ENCODE measurements around the gene PRRT2.
"Not testable (repeated sequence)": the region's sequence is repeated elsewhere in the genome, so short reads cannot be mapped to it uniquely, and the experiment has no call there.

The PRRT2 gene

DNA sequence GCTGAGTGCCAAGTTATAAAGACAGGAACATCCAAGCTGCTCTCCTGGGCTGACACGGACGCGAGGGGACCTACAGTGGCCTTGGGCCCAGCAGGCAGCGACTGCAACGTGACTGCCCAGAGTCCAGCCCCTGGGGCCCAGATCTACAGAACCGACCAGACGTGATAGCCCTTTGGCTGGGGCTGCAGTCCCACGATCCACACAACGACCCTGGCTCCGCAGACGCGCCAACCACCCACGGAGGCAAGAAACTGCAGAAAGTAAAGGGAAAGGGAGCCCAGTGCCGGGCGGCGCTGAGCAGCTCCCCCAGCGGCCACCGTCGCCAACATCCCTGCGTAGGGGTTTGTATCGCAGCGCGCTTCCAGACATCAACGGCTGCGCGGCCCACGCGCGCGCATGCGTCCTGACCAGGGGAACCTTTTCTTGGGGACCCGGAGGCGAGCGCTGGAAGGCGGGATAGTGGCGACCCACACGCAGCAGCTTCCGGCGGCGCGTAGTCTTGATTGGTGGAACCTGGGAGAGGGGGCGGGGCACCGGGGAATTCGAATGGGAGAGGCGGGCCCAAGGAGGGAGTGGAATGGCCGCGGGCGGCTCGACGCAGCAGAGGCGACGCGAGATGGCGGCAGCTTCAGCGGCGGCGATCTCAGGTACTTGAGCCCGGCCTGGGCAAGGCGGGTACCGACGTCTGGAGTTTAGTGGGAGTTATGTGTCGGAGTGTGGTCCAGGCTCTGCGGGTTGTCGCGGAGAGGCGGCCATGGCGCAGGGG is 21.6 kb upstream of the PRRT2 start, which contains the start of gene KIF22:
Gene KIF22 (plus strand): TSS at position 569 of the 766 bp plus-strand sequence. CDS start 9 bp downstream, at position 578.
- Histone ChIP-seq H3K9ac (ENCODE audit: low read depth, low read length, poor library complexity, severe bottlenecking) (peak within 1 kb of the TSS; percentile 97), H3K4me1 (ENCODE audit: insufficient read depth, low read length, poor library complexity, severe bottlenecking) (peaks cover 39% of the 10 kb centered on the region), H3K4me2 (ENCODE audit: low read depth, low read length, poor library complexity, severe bottlenecking) (peak within 1 kb of the TSS; percentile 98), H3F3A (ENCODE audit: low read depth) (no peaks in the 10 kb centered on the region), H3K79me2 (ENCODE audit: insufficient read depth, low read length) (peaks cover 54% of the 10 kb centered on the region), H3K36me3 (ENCODE audit: insufficient read depth, low read length) (peaks cover 9% of the 10 kb centered on the region; the same call in 1 of the 2 replicates), H3K4me3 (ENCODE audit: low read length, poor library complexity, severe bottlenecking) (peak within 1 kb of the TSS; percentile 97), H3K9me2 (replicated peaks; ENCODE audit: low read depth, low read length) (no peaks in the 10 kb centered on the region), H4K20me1 (ENCODE audit: insufficient read depth, low read length, poor library complexity, severe bottlenecking) (peaks cover 18% of the 10 kb centered on the region), H3K9me3 (ENCODE audit: insufficient read depth, low read depth, low read length) (no peaks in the 10 kb centered on the region), H2AFZ (ENCODE audit: low read length) (peak within 1 kb of the TSS; percentile 89), H3K27me3 (ENCODE audit: insufficient read depth, low read length, poor library complexity, severe bottlenecking) (peaks cover 5% of the 10 kb centered on the region)
- TF ChIP-seq, protein P1, sequence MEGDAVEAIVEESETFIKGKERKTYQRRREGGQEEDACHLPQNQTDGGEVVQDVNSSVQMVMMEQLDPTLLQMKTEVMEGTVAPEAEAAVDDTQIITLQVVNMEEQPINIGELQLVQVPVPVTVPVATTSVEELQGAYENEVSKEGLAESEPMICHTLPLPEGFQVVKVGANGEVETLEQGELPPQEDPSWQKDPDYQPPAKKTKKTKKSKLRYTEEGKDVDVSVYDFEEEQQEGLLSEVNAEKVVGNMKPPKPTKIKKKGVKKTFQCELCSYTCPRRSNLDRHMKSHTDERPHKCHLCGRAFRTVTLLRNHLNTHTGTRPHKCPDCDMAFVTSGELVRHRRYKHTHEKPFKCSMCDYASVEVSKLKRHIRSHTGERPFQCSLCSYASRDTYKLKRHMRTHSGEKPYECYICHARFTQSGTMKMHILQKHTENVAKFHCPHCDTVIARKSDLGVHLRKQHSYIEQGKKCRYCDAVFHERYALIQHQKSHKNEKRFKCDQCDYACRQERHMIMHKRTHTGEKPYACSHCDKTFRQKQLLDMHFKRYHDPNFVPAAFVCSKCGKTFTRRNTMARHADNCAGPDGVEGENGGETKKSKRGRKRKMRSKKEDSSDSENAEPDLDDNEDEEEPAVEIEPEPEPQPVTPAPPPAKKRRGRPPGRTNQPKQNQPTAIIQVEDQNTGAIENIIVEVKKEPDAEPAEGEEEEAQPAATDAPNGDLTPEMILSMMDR (conservative IDR thresholded peaks at IDR 0.05; ENCODE audit: low read length), result peak; percentile 72
- no peak for TF ChIP-seq EZH2phosphoT487 (IDR thresholded peaks at IDR 0.05; ENCODE audit: borderline replicate concordance)

DNA sequence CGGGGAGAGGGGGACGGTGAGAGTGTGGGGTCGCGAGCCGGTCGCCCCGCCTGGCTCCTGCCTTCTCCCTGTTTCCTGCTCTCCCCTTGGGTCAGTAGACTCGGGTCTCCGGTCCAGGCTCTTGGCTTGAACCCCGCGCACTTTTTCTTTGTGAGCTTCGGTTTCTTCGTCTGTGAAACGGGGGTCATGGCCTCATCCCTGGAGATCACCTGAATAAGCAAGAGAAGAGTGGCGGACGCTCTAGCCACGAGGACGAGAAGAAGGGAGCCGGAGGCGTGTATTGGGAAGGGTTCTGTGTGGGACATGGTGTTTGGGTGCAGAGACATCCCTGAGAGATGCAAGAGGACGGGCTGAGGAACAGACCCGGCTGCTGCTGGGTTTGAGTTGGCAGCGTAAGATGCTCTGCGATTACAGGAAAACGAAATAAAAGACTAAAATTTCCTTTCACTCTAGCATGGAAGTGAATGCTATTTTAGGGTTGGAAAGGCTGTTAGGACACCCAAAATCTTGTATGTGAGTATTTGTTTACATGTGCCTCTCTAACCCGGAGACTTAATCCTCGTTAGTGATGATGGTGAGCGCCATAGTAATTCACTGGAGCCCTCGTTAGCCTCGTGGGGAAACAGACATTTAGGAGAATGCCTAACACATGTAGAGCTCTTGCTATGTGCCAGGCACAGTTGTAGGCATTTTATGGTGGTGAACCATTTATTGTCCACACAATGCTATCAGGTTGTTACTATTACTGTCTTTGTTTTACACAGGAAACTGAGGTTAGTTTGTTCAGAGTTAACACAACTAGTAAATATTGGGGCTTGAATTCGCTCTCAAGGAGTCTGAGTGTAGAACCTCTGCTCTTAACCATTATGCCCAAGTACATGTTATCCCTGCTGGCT is 20.8 kb upstream of the PRRT2 start:
- Histone ChIP-seq H4K20me1 (ENCODE audit: insufficient read depth, low read length, poor library complexity, severe bottlenecking) (peaks cover 21% of the 10 kb centered on the region), H3K4me1 (ENCODE audit: insufficient read depth, low read length, poor library complexity, severe bottlenecking) (peaks cover 42% of the 10 kb centered on the region), H3K79me2 (ENCODE audit: insufficient read depth, low read length) (peaks cover 62% of the 10 kb centered on the region), H3K36me3 (ENCODE audit: insufficient read depth, low read length) (peaks cover 15% of the 10 kb centered on the region; the same call in 1 of the 2 replicates), H3K4me3 (ENCODE audit: low read length, poor library complexity, severe bottlenecking) (peak overlapping the region; percentile 97), H3K9ac (ENCODE audit: low read depth, low read length, poor library complexity, severe bottlenecking) (peak overlapping the region; percentile 97), H3F3A (ENCODE audit: low read depth) (no peaks in the 10 kb centered on the region), H2AFZ (ENCODE audit: low read length) (peak overlapping the region; percentile 66), H3K9me3 (ENCODE audit: insufficient read depth, low read depth, low read length) (no peaks in the 10 kb centered on the region), H3K27me3 (ENCODE audit: insufficient read depth, low read length, poor library complexity, severe bottlenecking) (peaks cover 5% of the 10 kb centered on the region), H3K4me2 (ENCODE audit: low read depth, low read length, poor library complexity, severe bottlenecking) (peak overlapping the region; percentile 98), H3K9me2 (replicated peaks; ENCODE audit: low read depth, low read length) (no peaks in the 10 kb centered on the region)
- TF ChIP-seq EZH2phosphoT487 (IDR thresholded peaks at IDR 0.05; ENCODE audit: borderline replicate concordance), result no peak
- TF ChIP-seq, protein P1 (conservative IDR thresholded peaks at IDR 0.05; ENCODE audit: low read length), result no peak

DNA sequence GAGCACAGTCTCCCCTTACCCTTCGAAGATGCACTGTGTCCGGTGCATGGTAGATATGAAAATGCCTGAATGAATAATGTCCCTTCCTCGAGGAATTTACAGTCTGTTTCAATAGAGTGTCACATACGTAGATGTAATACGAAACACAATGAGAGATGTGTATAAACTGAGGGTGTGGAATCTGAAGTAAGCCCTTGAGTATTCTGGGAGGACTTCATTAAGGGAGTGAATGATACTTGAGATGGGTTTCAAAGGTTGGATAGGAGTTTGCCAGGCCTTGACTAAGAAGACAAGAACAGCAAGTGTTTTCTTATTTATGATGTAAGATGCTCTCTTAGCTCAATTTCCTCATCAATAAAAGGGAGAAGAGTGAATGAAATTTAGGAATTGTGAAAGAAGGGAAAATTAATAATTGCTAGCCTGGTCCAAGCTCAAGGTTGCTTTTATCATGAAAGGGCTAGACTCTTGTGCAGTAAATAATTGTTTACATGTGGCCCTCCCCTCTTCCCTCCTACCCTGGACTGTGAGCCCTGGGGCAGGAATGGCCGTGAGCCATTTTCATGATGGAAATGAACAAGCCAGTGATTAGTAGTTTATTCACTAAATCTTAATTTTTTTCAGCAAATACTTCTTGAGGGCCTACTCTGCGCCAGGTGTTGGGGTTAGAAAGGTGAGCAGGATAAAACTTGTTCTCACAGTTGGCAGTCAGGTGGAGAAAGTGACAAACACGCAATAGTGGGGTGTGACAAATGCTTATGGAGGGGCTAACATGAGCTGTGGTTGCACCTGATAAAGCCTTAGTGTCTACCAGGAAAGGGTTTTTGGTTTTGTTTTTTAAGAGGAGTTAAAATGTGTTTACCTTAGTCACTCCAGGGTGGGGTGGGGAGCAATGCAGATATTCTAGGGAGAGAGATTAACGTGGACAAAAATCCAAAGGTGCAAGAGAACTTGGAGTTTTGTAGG is 19.9 kb upstream of the PRRT2 start:
- Histone ChIP-seq H3K79me2 (ENCODE audit: insufficient read depth, low read length) (peaks cover 72% of the 10 kb centered on the region), H3K4me2 (ENCODE audit: low read depth, low read length, poor library complexity, severe bottlenecking) (peak overlapping the region; percentile 98), H3K9me3 (ENCODE audit: insufficient read depth, low read depth, low read length) (no peaks in the 10 kb centered on the region), H3K4me1 (ENCODE audit: insufficient read depth, low read length, poor library complexity, severe bottlenecking) (peaks cover 42% of the 10 kb centered on the region), H3F3A (ENCODE audit: low read depth) (no peaks in the 10 kb centered on the region), H3K4me3 (ENCODE audit: low read length, poor library complexity, severe bottlenecking) (peak overlapping the region; percentile 97), H3K9me2 (replicated peaks; ENCODE audit: low read depth, low read length) (no peaks in the 10 kb centered on the region), H3K9ac (ENCODE audit: low read depth, low read length, poor library complexity, severe bottlenecking) (peak overlapping the region; percentile 97), H3K36me3 (ENCODE audit: insufficient read depth, low read length) (peaks cover 24% of the 10 kb centered on the region), H2AFZ (ENCODE audit: low read length) (no peak overlapping the region), H4K20me1 (ENCODE audit: insufficient read depth, low read length, poor library complexity, severe bottlenecking) (peaks cover 21% of the 10 kb centered on the region), H3K27me3 (ENCODE audit: insufficient read depth, low read length, poor library complexity, severe bottlenecking) (peaks cover 5% of the 10 kb centered on the region)
- no peak for TF ChIP-seq EZH2phosphoT487 (IDR thresholded peaks at IDR 0.05; ENCODE audit: borderline replicate concordance)
- TF ChIP-seq, protein P1 (conservative IDR thresholded peaks at IDR 0.05; ENCODE audit: low read length), result no peak

DNA sequence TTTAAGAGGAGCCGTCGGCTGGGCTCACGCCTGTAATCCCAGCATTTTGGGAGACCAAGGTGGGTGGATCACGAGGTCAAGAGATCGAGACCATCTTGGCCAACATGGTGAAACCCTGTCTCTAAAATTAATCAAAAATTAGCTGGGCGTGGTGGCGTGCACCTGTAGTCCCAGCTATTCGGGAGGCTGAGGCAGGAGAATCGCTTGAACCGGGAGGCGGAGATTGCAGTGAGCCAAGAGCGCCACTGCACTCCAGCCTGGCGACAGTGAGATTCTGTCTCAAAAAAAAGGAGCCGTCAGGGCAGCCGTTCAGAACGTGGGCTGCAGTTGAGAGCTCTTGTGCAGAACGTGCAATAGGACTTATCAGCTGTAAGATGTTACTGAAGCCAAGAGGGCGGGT is 18.8 kb upstream of the PRRT2 start:
- peak overlapping the region; percentile 97 for H3K9ac ChIP-seq (ENCODE audit: low read depth, low read length, poor library complexity, severe bottlenecking)
- H3K4me2 ChIP-seq (ENCODE audit: low read depth, low read length, poor library complexity, severe bottlenecking), result peak overlapping the region; percentile 98
- not testable (repeated sequence) for H3F3A ChIP-seq (ENCODE audit: low read depth); H3K27me3 ChIP-seq (ENCODE audit: insufficient read depth, low read length, poor library complexity, severe bottlenecking); H3K9me3 ChIP-seq (ENCODE audit: insufficient read depth, low read depth, low read length); H2AFZ ChIP-seq (ENCODE audit: low read length); H3K9me2 ChIP-seq (replicated peaks; ENCODE audit: low read depth, low read length)
- H3K4me3 ChIP-seq (ENCODE audit: low read length, poor library complexity, severe bottlenecking), result peak overlapping the region; percentile 97
- peaks cover 82% of the 10 kb centered on the region for H3K79me2 ChIP-seq (ENCODE audit: insufficient read depth, low read length)
- H4K20me1 ChIP-seq (ENCODE audit: insufficient read depth, low read length, poor library complexity, severe bottlenecking), result peaks cover 21% of the 10 kb centered on the region
- H3K4me1 ChIP-seq (ENCODE audit: insufficient read depth, low read length, poor library complexity, severe bottlenecking), result peaks cover 42% of the 10 kb centered on the region
- H3K36me3 ChIP-seq (ENCODE audit: insufficient read depth, low read length), result peaks cover 34% of the 10 kb centered on the region
